Measurements from ENCODE around the gene FAM110A.

Gene FAM110A

DNA sequence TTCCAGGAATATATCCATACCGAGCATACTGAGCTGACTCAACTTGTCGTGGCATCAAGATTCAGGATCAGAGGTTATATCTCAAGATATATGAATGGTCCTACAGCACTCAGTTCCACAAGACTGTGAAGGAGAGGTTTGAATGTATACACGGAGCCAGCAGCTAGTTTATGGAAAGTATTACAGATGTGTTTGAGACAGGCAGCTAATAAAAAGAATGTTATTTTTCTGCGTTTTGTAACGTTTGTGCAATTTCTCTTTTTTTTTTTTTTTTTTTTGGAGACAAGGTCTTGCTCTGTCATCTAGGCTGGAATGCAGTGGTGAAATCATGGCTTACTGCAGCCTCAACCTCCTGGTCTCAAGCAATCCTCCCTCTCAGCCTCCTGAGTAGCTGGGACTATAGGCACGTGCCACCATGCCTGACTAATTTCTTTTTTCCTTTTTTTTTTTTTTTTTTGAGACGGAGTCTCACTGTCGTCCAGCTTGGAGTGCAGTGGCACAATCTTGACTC is 3.4 kb upstream of the FAM110A start:
- TF ChIP-seq, protein P1, sequence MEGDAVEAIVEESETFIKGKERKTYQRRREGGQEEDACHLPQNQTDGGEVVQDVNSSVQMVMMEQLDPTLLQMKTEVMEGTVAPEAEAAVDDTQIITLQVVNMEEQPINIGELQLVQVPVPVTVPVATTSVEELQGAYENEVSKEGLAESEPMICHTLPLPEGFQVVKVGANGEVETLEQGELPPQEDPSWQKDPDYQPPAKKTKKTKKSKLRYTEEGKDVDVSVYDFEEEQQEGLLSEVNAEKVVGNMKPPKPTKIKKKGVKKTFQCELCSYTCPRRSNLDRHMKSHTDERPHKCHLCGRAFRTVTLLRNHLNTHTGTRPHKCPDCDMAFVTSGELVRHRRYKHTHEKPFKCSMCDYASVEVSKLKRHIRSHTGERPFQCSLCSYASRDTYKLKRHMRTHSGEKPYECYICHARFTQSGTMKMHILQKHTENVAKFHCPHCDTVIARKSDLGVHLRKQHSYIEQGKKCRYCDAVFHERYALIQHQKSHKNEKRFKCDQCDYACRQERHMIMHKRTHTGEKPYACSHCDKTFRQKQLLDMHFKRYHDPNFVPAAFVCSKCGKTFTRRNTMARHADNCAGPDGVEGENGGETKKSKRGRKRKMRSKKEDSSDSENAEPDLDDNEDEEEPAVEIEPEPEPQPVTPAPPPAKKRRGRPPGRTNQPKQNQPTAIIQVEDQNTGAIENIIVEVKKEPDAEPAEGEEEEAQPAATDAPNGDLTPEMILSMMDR (IDR thresholded peaks at IDR 0.05; ENCODE audit: low read depth, low read length, missing control alignments): no peak
- no peak overlapping the region for H3K4me3 ChIP-seq (replicated peaks; ENCODE audit: low read depth, low read length)
- DNase-seq (ENCODE audit: extremely low read depth, low read depth): no peak

- H3K4me3 ChIP-seq (replicated peaks; ENCODE audit: low read depth, low read length): no peak overlapping the region
- DNase-seq (ENCODE audit: extremely low read depth, low read depth): no peak
- TF ChIP-seq, protein P1 (IDR thresholded peaks at IDR 0.05; ENCODE audit: low read depth, low read length, missing control alignments): no peak
Measured at GRCh38 chr20:831251-831650, 2.3 kb upstream of the FAM110A start.

DNA sequence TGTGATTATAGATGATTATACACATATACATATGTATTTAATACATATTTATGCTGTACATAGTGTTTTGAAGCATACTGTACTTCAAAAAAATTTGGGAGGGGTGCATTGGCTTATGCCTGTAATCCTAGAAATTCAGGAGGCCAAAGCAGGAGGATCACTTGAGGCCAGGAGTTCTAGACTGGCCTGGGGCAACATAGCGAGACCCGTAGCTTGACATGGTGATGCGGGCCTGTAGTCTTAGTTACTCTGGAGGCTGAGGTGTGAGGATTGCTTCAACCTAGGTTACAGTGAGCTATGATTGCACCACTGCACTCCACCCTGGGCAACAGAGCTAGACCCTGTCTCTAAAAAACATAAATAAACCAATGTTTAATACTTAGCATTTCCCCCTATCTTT is 1.6 kb upstream of the FAM110A start:
- no peak for DNase-seq (ENCODE audit: extremely low read depth, low read depth)
- H3K4me3 ChIP-seq (replicated peaks; ENCODE audit: low read depth, low read length): no peak overlapping the region
- TF ChIP-seq, protein P1 (IDR thresholded peaks at IDR 0.05; ENCODE audit: low read depth, low read length, missing control alignments): no peak

DNA sequence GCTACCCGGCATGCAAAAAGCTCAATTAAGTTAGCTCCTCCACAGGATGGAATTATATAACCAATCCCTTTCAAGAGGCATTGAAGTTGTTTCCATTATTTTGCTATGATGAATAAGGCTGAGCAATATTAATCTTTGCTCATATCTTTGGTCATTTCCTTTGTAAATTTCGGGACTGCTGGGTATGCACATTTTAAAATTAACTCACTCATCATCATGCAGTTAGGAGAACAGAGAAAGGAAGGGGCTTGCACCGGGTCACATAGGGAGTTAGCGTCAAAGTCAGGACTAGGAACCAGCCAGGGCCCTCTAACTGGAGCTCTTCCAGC is 430 bp upstream of the FAM110A start:
- no peak for DNase-seq (ENCODE audit: extremely low read depth, low read depth)
- peak overlapping the region; percentile 86 for H3K4me3 ChIP-seq (replicated peaks; ENCODE audit: low read depth, low read length)
- TF ChIP-seq, protein P1 (IDR thresholded peaks at IDR 0.05; ENCODE audit: low read depth, low read length, missing control alignments): no peak

- TF ChIP-seq, protein P1 (IDR thresholded peaks at IDR 0.05; ENCODE audit: low read depth, low read length, missing control alignments): no peak
- DNase-seq (ENCODE audit: extremely low read depth, low read depth): no peak
- peak overlapping the region; percentile 86 for H3K4me3 ChIP-seq (replicated peaks; ENCODE audit: low read depth, low read length)
Measured at GRCh38 chr20:834151-834746, 734 bp downstream of the FAM110A start.

DNA sequence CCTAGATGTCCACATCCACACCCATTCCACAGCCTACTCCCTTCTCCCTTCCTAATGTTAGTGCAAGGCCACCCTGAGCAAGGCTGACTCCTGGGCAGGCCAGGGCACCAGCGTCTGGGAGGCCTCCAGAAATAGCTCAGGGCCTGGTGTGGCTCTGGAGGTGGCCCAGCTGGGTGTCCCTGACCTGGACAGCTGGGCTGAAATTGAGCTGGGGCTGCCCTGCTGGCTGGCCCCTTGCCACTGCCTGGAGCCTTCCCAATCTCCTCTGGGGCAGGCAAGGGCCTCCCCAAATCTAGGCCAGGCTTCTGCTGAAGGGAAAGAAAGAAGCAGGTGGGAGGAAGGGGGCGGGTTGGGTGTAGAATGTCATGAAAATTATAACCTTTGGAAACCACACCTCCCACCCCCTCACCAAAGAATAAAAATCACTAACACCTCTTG is 2.1 kb downstream of the FAM110A start:
- TF ChIP-seq, protein P1 (IDR thresholded peaks at IDR 0.05; ENCODE audit: low read depth, low read length, missing control alignments): no peak
- no peak overlapping the region for H3K4me3 ChIP-seq (replicated peaks; ENCODE audit: low read depth, low read length)
- no peak for DNase-seq (ENCODE audit: extremely low read depth, low read depth)

DNA sequence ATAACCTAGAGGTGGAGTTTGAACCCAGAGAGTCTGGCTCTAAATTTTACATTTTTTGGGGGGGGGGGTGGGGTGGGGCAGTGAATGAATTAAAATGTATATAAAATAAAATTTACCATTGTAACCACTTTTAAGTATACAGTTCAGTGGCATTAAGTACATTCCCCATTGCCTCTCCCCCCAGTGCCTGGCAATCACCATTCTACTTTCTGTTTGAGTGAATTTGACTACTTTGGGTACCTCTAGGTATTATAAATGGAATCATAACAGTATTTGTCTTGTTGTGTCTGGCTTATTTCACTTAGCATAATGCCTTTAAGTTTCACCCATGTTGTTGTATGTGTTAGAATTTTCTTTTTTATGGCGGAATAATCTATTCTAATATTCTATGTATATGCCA is 2.7 kb downstream of the FAM110A start:
- H3K4me3 ChIP-seq (replicated peaks; ENCODE audit: low read depth, low read length): no peak overlapping the region
- TF ChIP-seq, protein P1 (IDR thresholded peaks at IDR 0.05; ENCODE audit: low read depth, low read length, missing control alignments): no peak
- DNase-seq (ENCODE audit: extremely low read depth, low read depth): no peak
